Adrenal gland (tissue), 12 donors: ENCODE measurements around the gene ADK. TPM values are rescaled to one million over a fixed set of nuclear protein-coding genes. Genes with fewer than 3 reads are reported as not detected.

Experiments used
- DNase-seq, 7 donors: peaks; one replicate each; pipeline ENCODE4 v3.0.0-alpha.2; 2019 to 2020
- H3K27ac ChIP-seq, 5 donors: fragments of 200-600 bp; sonication (generic) in 4 of 5; 1 replicate in 3 of 5; 2 replicates in 2 of 5; pipeline versions ENCODE4 v1.5.1 to v1.8.0; 2016 to 2020; ENCODE audit warnings: mild to moderate bottlenecking in 1 of 5
- H3K27me3 ChIP-seq: fragments of 200-600 bp; 2 replicates; pipeline ENCODE4 v1.8.0; 2021
- H3K36me3 ChIP-seq, 2 donors: fragments of 200-600 bp; replicated peaks in 1 of 2; 1 replicate in 1 of 2; 2 replicates in 1 of 2; pipeline versions ENCODE4 v1.5.1 to v1.8.0; 2018 to 2022
- H3K4me1 ChIP-seq, 2 donors: fragments of 200-600 bp; replicated peaks in 1 of 2; 1 replicate in 1 of 2; 2 replicates in 1 of 2; pipeline versions ENCODE4 v1.5.1 to v1.8.0; 2018 to 2021
- H3K4me3 ChIP-seq, 4 donors: fragments of 200-600 bp; sonication (generic) in 3 of 4; one replicate each; pipeline ENCODE4 v1.5.1; 2016 to 2018
- H3K9me3 ChIP-seq, 3 donors: fragments of 200-600 bp; sonication (generic) in 1 of 3; replicated peaks in 1 of 3; 1 replicate in 2 of 3; 2 replicates in 1 of 3; pipeline versions ENCODE4 v1.5.1 to v1.8.0; 2016 to 2021
- POLR2A ChIP-seq, 2 donors: fragments of 450-650 bp; IDR thresholded peaks; one replicate each; pipeline ENCODE4 v1.6.1; 2017; ENCODE audit warnings: antibody characterized with exemption in 2 of 2, mild to moderate bottlenecking in 2 of 2, moderate library complexity in 1 of 2
- WGBS, 4 donors: extraction: QIAGEN DNeasy Blood & Tissue Kit in 2 of 4; methylation state at CpG; one replicate each; pipeline versions ENCODE4 v1.1.5 to v1.1.7; 2013 to 2017; 5-methylcytosine and 5-hydroxymethylcytosine counted together
- intact Hi-C, 2 donors: fragments of 100-400 bp; cut with DNase I; formaldehyde crosslinking; loops; one replicate each; pipeline versions ENCODE4 v1.14.1 to v1.15.0; 2022 to 2023
- polyA plus RNA-seq, 3 donors: library from polyadenylated mRNA; stranded (reverse); fragments of 200-250 nt in 2 of 3; fragments of 350-450 nt in 1 of 3; fragmentation: Illumina TruSeq in 1 of 3; extraction: RNeasy Lipid Tissue Mini Kit (QIAGEN cat#74804) in 1 of 3; gene quantifications; one replicate each; pipeline ENCODE4 v1.2.3, GENCODE V29; 2013 to 2014
- total RNA-seq, 9 donors: library from RNA; depleted of rRNA in 4 of 9; stranded (reverse); fragments of >200 nt in 4 of 9; fragments of 120-200 nt in 1 of 9; fragmentation: NEBNext Ultra II Directional in 1 of 9; extraction: Animal tissue kit (Norgen Biotek cat#: 25700) in 1 of 9; gene quantifications; one replicate each; pipeline versions ENCODE4 v1.1.0 to v1.2.4, GENCODE V29; 2013 to 2023
- TF ChIP-seq, protein P1 (sequence below), 6 experiments: fragments of 450-650 bp in 4 of 6; fragments of 200-600 bp in 2 of 6; sonication (generic) in 1 of 6; IDR thresholded peaks; 1 replicate in 5 of 6; 2 replicates in 1 of 6; pipeline versions ENCODE4 v1.5.1 to v1.8.0; 2016 to 2021; ENCODE audit warnings: antibody characterized with exemption in 6 of 6, mild to moderate bottlenecking in 2 of 6, moderate library complexity in 1 of 6
- donor health status: healthy with polysubstance abuse.
- donor health status: Bipolar disorder and iron deficiency.
- donor health status: DM: yes; HTN: yes; CAD: no.
- donor health status: DM: no; HTN: no; CAD: no.
- donor health status: DM: no; HTN: no; CAD: no.
- donor health status: DM: yes; HTN: yes; CAD: no.

Gene ADK
- total and polyA plus RNA-seq, 12 donors = 8.2 to 45.5 (median 22.2) TPM

DNA sequence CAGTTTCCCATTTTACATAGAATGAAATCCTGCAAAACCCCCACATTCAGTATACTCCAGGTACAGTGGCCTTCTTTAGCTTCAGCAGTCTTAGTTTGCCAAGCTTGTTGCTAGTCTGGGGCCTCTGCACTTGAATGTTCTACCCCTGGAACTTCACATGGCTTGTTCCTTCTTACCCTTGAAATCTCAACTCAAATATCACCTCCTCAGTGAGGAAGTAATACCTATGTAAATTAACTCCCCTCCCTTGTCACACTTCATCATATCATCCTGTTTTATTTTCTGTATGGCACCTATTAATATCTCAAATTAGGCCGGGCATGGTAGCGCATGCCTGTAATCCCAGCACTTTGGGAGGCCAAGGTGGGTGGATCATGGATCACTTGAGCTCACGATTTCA is 511.6 kb downstream of the ADK start:
- Histone ChIP-seq H3K4me3 (no peak overlapping the region), H3K27ac (no peak overlapping the region), H3K27me3 (no peaks in the 10 kb centered on the region), H3K36me3 (no peaks in the 10 kb centered on the region), H3K9me3 (no peaks in the 10 kb centered on the region), H3K4me1 (no peaks in the 10 kb centered on the region)
- TF ChIP-seq, protein P1, sequence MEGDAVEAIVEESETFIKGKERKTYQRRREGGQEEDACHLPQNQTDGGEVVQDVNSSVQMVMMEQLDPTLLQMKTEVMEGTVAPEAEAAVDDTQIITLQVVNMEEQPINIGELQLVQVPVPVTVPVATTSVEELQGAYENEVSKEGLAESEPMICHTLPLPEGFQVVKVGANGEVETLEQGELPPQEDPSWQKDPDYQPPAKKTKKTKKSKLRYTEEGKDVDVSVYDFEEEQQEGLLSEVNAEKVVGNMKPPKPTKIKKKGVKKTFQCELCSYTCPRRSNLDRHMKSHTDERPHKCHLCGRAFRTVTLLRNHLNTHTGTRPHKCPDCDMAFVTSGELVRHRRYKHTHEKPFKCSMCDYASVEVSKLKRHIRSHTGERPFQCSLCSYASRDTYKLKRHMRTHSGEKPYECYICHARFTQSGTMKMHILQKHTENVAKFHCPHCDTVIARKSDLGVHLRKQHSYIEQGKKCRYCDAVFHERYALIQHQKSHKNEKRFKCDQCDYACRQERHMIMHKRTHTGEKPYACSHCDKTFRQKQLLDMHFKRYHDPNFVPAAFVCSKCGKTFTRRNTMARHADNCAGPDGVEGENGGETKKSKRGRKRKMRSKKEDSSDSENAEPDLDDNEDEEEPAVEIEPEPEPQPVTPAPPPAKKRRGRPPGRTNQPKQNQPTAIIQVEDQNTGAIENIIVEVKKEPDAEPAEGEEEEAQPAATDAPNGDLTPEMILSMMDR (IDR thresholded peaks at IDR 0.05) = no peak
- no peak for TF ChIP-seq POLR2A (IDR thresholded peaks at IDR 0.05)
- no peak for DNase-seq
- 90 to 98% (median 96%) methylated on average over 3 of the region's 3 CpGs for WGBS, 4 donors
- intact Hi-C loops = no loop called here

- intact Hi-C loops = no loop called here
- WGBS, 4 donors = 58 to 74% (median 65%) methylated on average over 3 of the region's 3 CpGs
These were observed 518.2 kb downstream of the ADK start for GRCh38 chr10:74669210-74669609.

DNA sequence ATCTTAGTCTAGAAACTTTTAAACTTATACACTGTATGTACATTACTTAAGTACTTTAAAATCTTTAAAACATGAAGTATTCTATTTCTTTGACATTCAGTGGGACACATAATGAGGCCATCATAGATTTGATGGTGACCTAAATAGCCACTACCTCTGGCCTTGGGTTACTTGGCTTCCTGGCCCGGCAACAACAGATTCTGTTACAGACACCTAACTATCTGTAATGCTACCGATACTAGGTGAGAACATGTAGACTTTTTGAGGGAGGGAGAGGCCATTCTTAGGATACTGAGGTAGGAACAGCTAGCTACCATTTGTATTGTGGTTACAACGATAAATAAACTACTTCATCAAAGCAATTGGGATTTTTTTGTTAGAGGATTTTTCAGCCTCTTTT is 520.7 kb downstream of the ADK start:
- Histone ChIP-seq H3K36me3 (no peaks in the 10 kb centered on the region), H3K27ac (no peak overlapping the region), H3K27me3 (no peaks in the 10 kb centered on the region), H3K4me1 (no peaks in the 10 kb centered on the region), H3K4me3 (no peak overlapping the region), H3K9me3 (no peaks in the 10 kb centered on the region)
- 47 to 68% (median 57%) methylated on average over 3 of the region's 3 CpGs for WGBS, 4 donors
- DNase-seq = no peak
- TF ChIP-seq, protein P1 (IDR thresholded peaks at IDR 0.05) = no peak
- TF ChIP-seq POLR2A (IDR thresholded peaks at IDR 0.05) = no peak
- intact Hi-C loops = no loop called here

More at GRCh38 chr10:74669210-74669609, 518.2 kb downstream of the ADK start:
- Histone ChIP-seq H3K9me3 (no peaks in the 10 kb centered on the region), H3K27me3 (no peaks in the 10 kb centered on the region), H3K4me1 (no peaks in the 10 kb centered on the region), H3K27ac (no peak overlapping the region), H3K36me3 (no peaks in the 10 kb centered on the region), H3K4me3 (no peak overlapping the region)
- DNase-seq = no peak
- TF ChIP-seq POLR2A (IDR thresholded peaks at IDR 0.05) = no peak
- TF ChIP-seq, protein P1 (IDR thresholded peaks at IDR 0.05) = no peak

GRCh38 chr10:74672430-74673165 is 521.6 kb downstream of the ADK start:
- no peak overlapping the region for H3K27ac ChIP-seq
- DNase-seq = no peak
- no peaks in the 10 kb centered on the region for H3K27me3 ChIP-seq
- H3K4me3 ChIP-seq = no peak overlapping the region
- TF ChIP-seq, protein P1 (IDR thresholded peaks at IDR 0.05) = no peak
- no peak for TF ChIP-seq POLR2A (IDR thresholded peaks at IDR 0.05)
- H3K36me3 ChIP-seq = no peaks in the 10 kb centered on the region
- no peaks in the 10 kb centered on the region for H3K4me1 ChIP-seq
- intact Hi-C loops = no loop called here
- H3K9me3 ChIP-seq = no peaks in the 10 kb centered on the region
